H1 (cell line): ENCODE results near the gene RAP1GDS1. TPM values are rescaled to one million over a fixed set of nuclear protein-coding genes. Genes with fewer than 3 reads are reported as not detected.

Source experiments
- EZH2 ChIP-seq: fragments of 200-600 bp; sonication (generic); IDR thresholded peaks from 2 replicates; pipeline ENCODE4 v1.7.1; 2012; ENCODE audit warnings: low read depth, mild to moderate bottlenecking, moderate library complexity, low read length, inconsistent platforms; ENCODE audit not compliant: severe bottlenecking
- RAD21 ChIP-seq, 2 experiments: IDR thresholded peaks in 1 of 2; conservative IDR thresholded peaks in 1 of 2; 2 replicates each; pipeline ENCODE4 v1.6.1; 2011; ENCODE audit warnings: low read depth in 2 of 2, low read length in 2 of 2, improper control_type of control experiment in 1 of 2, inconsistent platforms in 1 of 2, mild to moderate bottlenecking in 1 of 2, moderate library complexity in 1 of 2
- SP4 ChIP-seq: IDR thresholded peaks from 2 replicates; pipeline ENCODE4 v1.6.1; 2012; ENCODE audit warnings: low read length, inconsistent platforms
- polyA plus RNA-seq, 7 experiments: library from polyadenylated mRNA; depleted of rRNA in 3 of 7; stranded (reverse) in 5 of 7; unstranded in 2 of 7; fragments of >200 nt in 5 of 7; fragments of 200-250 nt in 2 of 7; gene quantifications; 1 replicate in 5 of 7; 2 replicates in 1 of 7; 4 replicates in 1 of 7; pipeline versions ENCODE4 v1.2.1 to v1.2.3, GENCODE V29; 2011 to 2013; ENCODE audit warnings: missing spikeins in 2 of 7, mixed read lengths in 2 of 7
- total RNA-seq: library from RNA; stranded (reverse); fragmentation: NEBNext Ultra II Directional; extraction: Animal tissue kit (Norgen Biotek cat#: 25700); gene quantifications from 2 replicates; pipeline ENCODE4 v1.2.1, GENCODE V29; 2021

The RAP1GDS1 gene
- total and polyA plus RNA-seq, 2 of the 8 experiments (the other 6 are each of a cell fraction or from before 2014, with no cell fraction given): 12.8 to 31.9 TPM

- TF ChIP-seq SP4: no peak
- TF ChIP-seq EZH2: no peak
- TF ChIP-seq RAD21 (IDR thresholded peaks at IDR 0.05 in 1 of 2, conservative IDR thresholded peaks at IDR 0.05 in 1 of 2; ENCODE audit: low read depth in 2 of 2, low read length in 2 of 2): no peak
These were observed 16.0 kb upstream of the RAP1GDS1 start (continued) for GRCh38 chr4:98245226-98245625.
